GM21381 (cell line): Measurements from ENCODE around the gene CACNA2D1.
"Not testable (repeated sequence)": the region's sequence is repeated elsewhere in the genome, so short reads cannot be mapped to it uniquely, and the experiment has no call there.

Experiments
- ATAC-seq: cut with Tn5 transposase; IDR thresholded peaks from one replicate; pipeline ENCODE4 v1.9.1; 2021; ENCODE audit warnings: mild to moderate bottlenecking, moderate library complexity; ENCODE audit not compliant: unreplicated experiment

Gene CACNA2D1

GRCh38 chr7:82434275-82435022 lies 9.1 kb downstream of the CACNA2D1 start:
- ATAC-seq = no peak

- ATAC-seq = no peak
Observed at GRCh38 chr7:82433507-82433906, 10.1 kb downstream of the CACNA2D1 start.

GRCh38 chr7:82432743-82433142 lies 10.8 kb downstream of the CACNA2D1 start:
- ATAC-seq = not testable (repeated sequence)

GRCh38 chr7:82430500-82431465 lies 12.8 kb downstream of the CACNA2D1 start:
- no peak for ATAC-seq

GRCh38 chr7:82429408-82429807 lies 14.2 kb downstream of the CACNA2D1 start:
- ATAC-seq = no peak

- no peak for ATAC-seq
Observed at GRCh38 chr7:82428186-82428961, 15.2 kb downstream of the CACNA2D1 start.

GRCh38 chr7:82423446-82423845 lies 20.1 kb downstream of the CACNA2D1 start:
- no peak for ATAC-seq

GRCh38 chr7:82419200-82419599 lies 24.4 kb downstream of the CACNA2D1 start:
- ATAC-seq = no peak

- no peak for ATAC-seq
Observed at GRCh38 chr7:82417898-82418297, 25.7 kb downstream of the CACNA2D1 start.

- no peak for ATAC-seq
Observed at GRCh38 chr7:82416402-82416801, 27.2 kb downstream of the CACNA2D1 start.

GRCh38 chr7:82414389-82414788 lies 29.2 kb downstream of the CACNA2D1 start:
- ATAC-seq = no peak

- no peak for ATAC-seq
Observed at GRCh38 chr7:82413237-82413636, 30.3 kb downstream of the CACNA2D1 start.

GRCh38 chr7:82411732-82412131 lies 31.8 kb downstream of the CACNA2D1 start:
- no peak for ATAC-seq

GRCh38 chr7:82410461-82410860 lies 33.1 kb downstream of the CACNA2D1 start:
- no peak for ATAC-seq

- ATAC-seq = no peak
Observed at GRCh38 chr7:82406937-82407336, 36.6 kb downstream of the CACNA2D1 start.

GRCh38 chr7:82405301-82405700 lies 38.3 kb downstream of the CACNA2D1 start:
- ATAC-seq = no peak

- no peak for ATAC-seq
Observed at GRCh38 chr7:82404652-82405051, 38.9 kb downstream of the CACNA2D1 start.

GRCh38 chr7:82404094-82404493 lies 39.5 kb downstream of the CACNA2D1 start:
- no peak for ATAC-seq

- ATAC-seq = no peak
Observed at GRCh38 chr7:82397879-82398524, 45.6 kb downstream of the CACNA2D1 start.

GRCh38 chr7:82396343-82396742 lies 47.2 kb downstream of the CACNA2D1 start:
- ATAC-seq = no peak

- ATAC-seq = no peak
Observed at GRCh38 chr7:82395147-82395546, 48.4 kb downstream of the CACNA2D1 start.
